NCI-H774 (cell line): ENCODE data around the gene SIGLECL1.

Source experiments
- DNase-seq: peaks from one replicate; lab custom pipeline; 2025; lab: John Stamatoyannopoulos, UW

Gene SIGLECL1

GRCh38 chr19:51252306-51253079 is 1.6 kb downstream of the SIGLECL1 start:
- DNase-seq: no peak

DNA sequence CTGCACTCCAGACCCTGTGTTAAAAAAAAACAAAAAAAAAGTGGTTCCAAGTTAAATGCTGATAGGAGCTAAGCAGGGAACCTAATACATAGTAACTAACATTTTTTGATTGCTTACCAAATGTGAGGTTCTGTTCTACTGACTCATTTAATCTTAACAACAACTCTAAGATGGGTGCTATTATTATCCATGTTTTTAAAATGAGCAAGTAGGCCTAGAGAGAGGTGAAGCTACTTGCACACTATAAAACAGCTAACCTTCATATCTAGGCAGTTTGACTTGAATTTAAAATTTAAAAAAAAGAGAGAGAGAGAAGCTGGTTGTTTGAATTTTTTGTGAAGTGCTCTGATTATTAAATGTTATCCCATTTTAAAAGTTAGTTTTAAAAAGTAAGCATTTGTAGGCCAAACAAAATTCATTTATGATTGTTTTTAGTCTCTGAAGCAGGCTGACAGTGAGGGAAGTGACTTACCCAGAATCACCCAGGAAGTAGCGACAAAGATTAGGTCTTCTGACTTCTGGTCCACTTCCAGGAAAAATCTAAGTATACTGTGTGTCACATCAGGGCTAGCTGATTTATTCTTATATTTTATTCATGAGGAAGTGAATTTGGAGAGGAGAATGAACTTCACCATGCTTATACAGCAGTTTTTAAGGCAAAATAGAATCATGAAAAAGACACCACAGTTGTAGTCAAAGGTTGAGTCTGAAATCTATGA is 2.4 kb downstream of the SIGLECL1 start:
- no peak for DNase-seq

GRCh38 chr19:51256155-51256625 is 5.3 kb downstream of the SIGLECL1 start:
- DNase-seq: no peak

DNA sequence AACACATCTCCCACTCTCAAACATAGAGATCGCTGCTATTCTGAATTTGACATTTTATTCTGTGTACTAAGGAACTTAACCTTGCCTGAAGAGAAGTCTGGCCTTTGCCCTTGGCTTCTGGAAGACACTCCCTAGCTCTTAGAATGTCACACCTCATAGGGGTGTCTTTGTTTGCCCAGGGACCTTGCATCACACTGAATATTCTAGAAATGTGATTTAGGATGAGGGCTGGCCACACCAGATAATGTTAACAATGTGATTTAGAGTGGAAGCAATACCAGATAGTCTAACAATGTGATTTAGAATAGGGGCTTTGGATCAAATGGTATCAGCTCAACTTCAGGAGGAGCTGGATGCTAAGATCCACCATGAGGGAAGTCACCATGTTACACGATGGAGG is 6.6 kb downstream of the SIGLECL1 start:
- DNase-seq: no peak

- DNase-seq: no peak
These were observed 7.6 kb downstream of the SIGLECL1 start for GRCh38 chr19:51258165-51259160.

- DNase-seq: no peak
These were observed 8.7 kb downstream of the SIGLECL1 start for GRCh38 chr19:51259348-51260245.

DNA sequence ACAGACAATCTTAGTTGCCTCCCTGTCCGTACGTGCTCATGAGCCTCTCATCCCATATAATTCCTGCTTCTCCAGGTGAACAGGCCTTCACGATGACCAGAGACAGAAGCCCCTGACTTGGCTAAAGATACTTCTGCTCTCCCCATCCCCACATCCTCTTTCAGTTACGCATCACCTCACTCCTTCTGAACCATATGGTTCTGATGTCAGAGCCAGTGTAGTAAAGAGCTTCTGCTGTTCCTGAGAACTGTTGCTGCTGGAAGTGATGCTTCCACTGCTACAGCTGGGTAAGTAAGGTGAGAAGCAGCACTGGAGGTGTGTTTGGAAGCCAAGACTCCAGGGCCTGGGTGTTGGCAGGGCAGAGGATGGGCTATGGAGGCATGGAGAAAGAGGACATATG is 12.9 kb downstream of the SIGLECL1 start:
- no peak for DNase-seq

DNA sequence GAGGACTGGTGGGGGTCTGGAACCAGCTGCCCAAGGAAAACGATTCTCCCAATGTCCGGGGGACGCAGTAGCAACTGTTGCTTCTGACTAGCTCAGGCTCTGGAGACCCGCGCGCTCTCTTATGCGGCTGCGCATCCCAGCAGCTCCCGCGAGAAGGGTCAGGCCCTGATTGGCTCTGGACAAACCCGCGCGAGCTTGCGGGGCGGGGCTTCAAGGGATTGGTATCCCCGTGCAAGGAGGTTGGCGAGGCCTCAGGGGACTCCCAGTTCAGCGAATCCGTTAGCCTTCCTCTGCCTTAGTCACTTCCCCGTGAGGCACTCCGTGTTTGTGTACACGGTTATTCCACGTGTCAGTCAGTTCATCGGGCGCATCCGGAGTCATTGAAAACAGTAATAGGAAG is 20.2 kb downstream of the SIGLECL1 start:
- no peak for DNase-seq

DNA sequence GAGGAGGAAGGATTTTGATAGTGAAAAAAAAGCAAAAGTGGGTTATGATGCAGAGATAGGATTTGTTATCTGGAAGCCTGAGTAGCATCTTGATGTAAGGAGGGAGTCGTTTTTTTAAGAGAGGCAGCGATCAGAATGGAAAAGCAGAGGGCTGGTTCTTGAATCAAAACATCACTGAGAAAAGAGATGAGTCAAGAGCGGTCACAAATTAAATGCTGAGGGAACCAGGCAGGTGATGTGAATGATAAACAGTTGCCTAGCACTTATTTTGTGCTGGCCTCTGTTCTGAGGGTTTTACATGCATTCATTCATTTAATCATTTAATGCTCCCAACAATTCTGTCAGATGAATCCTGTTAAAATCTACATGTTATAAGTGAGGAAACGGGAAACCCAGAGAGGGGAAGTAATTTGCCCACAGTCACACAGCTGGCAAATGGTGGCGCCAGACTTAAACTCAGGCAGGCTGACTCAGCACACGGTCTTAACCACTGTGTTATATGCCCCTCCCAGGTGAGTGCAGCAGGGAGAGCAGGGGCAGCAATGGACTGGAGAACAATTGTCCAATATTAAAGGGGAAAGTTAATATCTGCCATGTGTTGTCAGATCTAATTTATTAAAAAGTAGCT is 21.4 kb downstream of the SIGLECL1 start:
- no peak for DNase-seq

DNA sequence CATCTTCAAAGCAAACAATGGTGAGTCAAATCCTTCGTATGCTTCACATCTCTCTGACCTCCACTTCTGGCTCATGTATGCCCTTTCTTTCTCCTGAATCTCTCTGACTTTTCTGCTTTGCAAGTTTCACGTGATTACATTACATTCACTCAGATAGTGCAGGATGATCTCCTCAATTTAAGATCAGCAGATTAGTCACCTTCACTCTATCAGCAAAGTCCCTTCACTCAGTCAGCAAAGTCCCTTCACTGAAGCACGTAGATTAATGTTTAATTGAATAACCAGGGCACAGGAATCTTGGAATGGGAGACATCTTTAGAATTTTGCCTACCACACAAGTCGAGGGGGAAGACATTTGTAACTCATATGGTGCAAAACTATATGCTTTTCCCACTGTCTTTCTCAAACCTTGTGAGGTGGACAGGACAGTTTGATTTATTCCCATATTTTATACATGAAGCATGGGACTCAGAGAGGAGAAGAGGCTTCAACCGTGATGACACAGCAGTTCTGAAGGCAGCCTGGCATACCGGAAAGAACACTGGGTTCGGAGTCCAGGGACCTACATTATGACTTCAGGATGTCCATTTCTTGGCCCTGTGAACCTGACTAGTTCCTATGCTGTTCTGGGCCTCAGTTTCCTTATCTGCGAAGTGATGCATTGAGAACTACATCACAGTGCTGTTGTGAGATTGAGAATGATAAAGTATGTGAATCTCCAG is 23.3 kb downstream of the SIGLECL1 start:
- DNase-seq: no peak

DNA sequence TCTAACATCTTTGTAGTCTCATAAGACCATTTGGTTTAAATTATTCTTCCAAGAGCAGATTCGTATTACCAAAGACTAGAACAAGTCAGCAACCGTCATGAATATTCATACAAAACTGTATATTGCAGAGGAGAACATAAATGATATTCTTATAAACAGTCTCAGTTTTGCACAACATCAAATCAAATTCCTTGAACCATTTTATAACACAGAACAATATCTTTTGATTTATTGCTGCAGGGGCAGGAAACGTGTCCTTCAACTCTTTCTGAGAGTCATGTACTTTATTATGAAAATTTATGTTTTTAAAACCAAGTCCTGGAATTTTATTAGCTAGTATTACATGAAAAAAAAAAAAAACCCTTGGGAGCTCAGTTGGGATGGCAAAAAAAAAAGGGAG is 26.2 kb downstream of the SIGLECL1 start:
- DNase-seq: no peak

- no peak for DNase-seq
These were observed 31.5 kb downstream of the SIGLECL1 start for GRCh38 chr19:51282335-51282734.

DNA sequence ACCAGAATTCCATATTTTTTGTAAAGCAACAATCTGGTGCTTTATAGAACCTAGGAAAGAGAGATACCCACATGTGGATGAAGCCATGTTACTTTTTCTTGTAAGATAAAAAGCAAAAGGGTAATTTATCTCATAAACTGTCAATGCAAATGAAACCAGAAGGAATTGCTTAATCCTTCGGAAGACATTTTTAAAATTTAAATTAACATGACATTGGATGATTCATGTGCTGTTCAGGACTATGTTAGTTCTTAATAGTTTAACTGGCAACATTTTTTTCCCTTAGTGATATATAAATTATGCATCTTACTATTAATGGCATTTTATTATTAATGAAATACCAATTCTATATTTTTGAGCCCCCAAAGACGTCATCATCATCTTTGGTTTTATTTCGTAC is 34.8 kb downstream of the SIGLECL1 start:
- DNase-seq: no peak

DNA sequence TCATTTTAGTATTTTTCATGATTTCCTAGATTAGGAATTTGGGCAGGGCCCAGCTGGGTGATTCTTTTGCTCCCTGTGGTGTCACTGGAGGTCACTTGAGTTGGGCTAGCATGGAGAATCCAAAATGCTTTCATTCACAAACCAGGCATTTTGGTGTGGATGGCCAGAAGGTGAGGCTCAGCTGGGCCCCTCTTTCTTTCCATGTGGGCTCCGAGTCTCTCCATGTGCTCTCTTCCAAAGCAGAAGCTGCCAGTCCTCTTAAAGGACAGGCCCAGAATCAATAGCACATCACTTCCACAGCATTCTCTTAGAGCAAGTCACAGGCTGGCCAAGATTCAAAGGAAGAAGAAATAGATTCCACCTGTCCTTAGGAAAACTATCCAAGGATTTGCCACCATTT is 38.8 kb downstream of the SIGLECL1 start:
- no peak for DNase-seq

DNA sequence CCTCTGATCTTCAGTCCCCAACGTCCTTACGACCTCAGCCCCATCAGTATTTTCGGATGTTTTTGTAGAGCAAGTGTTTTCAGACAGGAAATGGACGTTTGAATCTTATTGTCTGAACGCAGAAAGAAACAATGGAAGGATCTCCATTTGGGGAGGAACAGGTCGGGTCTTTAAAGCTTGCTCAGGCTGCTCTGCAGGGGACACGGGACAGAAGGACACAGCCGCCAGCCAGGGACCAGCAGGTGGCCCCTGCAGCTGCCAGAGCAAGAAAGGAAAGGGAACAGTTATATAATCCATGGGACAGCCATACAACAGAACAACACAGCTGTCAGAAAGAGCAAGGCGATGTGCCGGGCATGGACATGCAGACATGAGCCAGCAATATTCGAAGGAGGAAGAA is 42.1 kb downstream of the SIGLECL1 start:
- DNase-seq: no peak

GRCh38 chr19:51293571-51294210 is 42.8 kb downstream of the SIGLECL1 start:
- no peak for DNase-seq

GRCh38 chr19:51294211-51294976 is 43.5 kb downstream of the SIGLECL1 start:
- no peak for DNase-seq

- no peak for DNase-seq
These were observed 44.1 kb downstream of the SIGLECL1 start for GRCh38 chr19:51294977-51295375.
